ENCODE results near the gene OR4B1. TPM values are rescaled to one million over a fixed set of nuclear protein-coding genes. Genes with fewer than 3 reads are reported as not detected.
"Not testable (repeated sequence)": the region's sequence is repeated elsewhere in the genome, so short reads cannot be mapped to it uniquely, and the experiment has no call there.

Gene OR4B1
- total RNA-seq, 1 experiment from 2014 or later = not detected

- Mint-ChIP-seq H3K4me3 (no peak overlapping the region), H3K27ac (no peak overlapping the region), H3K9me3 (peaks cover 77 to 90% of the 10 kb centered on the region in 2 experiments), H3K4me1 (no peaks in the 10 kb centered on the region), H3K27me3 (ENCODE audit: low read depth) (peaks cover 5% of the 10 kb centered on the region), H3K36me3 (ENCODE audit: insufficient read depth in 1 of 3, low read depth in 3 of 3) (peaks cover 0 to 23% (median 4%) of the 10 kb centered on the region in 3 experiments; a peak in 4 of 7 replicates)
- no peak for DNase-seq
- no peak overlapping the region for H3K23ac ChIP-seq (ENCODE audit: insufficient read length, low read depth, low read length)
- H2BK12ac ChIP-seq (ENCODE audit: insufficient read length, low read depth, low read length) = no peak overlapping the region
- H3K9ac ChIP-seq (ENCODE audit: extremely low read depth, insufficient read length, low read length) = no peak overlapping the region
- H4K8ac ChIP-seq (replicated peaks; ENCODE audit: insufficient read length, low read depth, low read length) = no peak overlapping the region
- no peak overlapping the region for H2BK15ac ChIP-seq (ENCODE audit: low read depth, low read length)
- H2BK120ac ChIP-seq (ENCODE audit: low read depth, low read length, poor library complexity, severe bottlenecking) = no peak overlapping the region
- H3K4ac ChIP-seq (ENCODE audit: low read depth, low read length) = no peak overlapping the region
- no peak overlapping the region for H4K91ac ChIP-seq (ENCODE audit: insufficient read length, low read depth, low read length)
- H3K27me3 ChIP-seq (ENCODE audit: insufficient read depth, low read length) = no peaks in the 10 kb centered on the region
- H4K5ac ChIP-seq (ENCODE audit: insufficient read length, low read depth, low read length) = no peak overlapping the region
- no peak overlapping the region for H2AFZ ChIP-seq (ENCODE audit: low read length)
- H4K20me1 ChIP-seq (ENCODE audit: control insufficient read depth, insufficient read depth, insufficient read length) = no peaks in the 10 kb centered on the region
- no peaks in the 10 kb centered on the region for H3K79me2 ChIP-seq (ENCODE audit: insufficient read depth, low read length)
- H3K4me2 ChIP-seq (ENCODE audit: insufficient read depth, insufficient read length, low read length) = no peak overlapping the region
- H2BK20ac ChIP-seq (ENCODE audit: low read depth, low read length, poor library complexity, severe bottlenecking) = no peak overlapping the region
- H3K14ac ChIP-seq (ENCODE audit: insufficient read depth, low read length) = no peak overlapping the region
- no peak overlapping the region for H3K27ac ChIP-seq (ENCODE audit: insufficient read length, low read depth, low read length)
- H2BK5ac ChIP-seq (ENCODE audit: insufficient read length, low read length) = no peak overlapping the region
- H3K18ac ChIP-seq (ENCODE audit: insufficient read length, low read depth, low read length) = no peak overlapping the region
- WGBS (ENCODE audit: extremely low coverage, insufficient read length, low lambda C conversion rate) = no CpG with 5 or more reads among the region's 18 CpGs
- no peak overlapping the region for H3T11ph ChIP-seq (ENCODE audit: low read length)
- no peak overlapping the region for H2AK5ac ChIP-seq (ENCODE audit: insufficient read length, low read length)
- H3K9me3 ChIP-seq (ENCODE audit: control insufficient read depth, low read depth, low read length) = peaks cover 41% of the 10 kb centered on the region
- no peak overlapping the region for H3K56ac ChIP-seq (ENCODE audit: insufficient read length, low read depth, low read length)
- no peaks in the 10 kb centered on the region for H3K23me2 ChIP-seq (ENCODE audit: insufficient read length, low read depth, low read length, poor library complexity, severe bottlenecking)
- TF ChIP-seq CTCF (conservative IDR thresholded peaks at IDR 0.05) = no peak
- H3K4me1 ChIP-seq (ENCODE audit: insufficient read depth, low read length) = no peaks in the 10 kb centered on the region
- no peaks in the 10 kb centered on the region for H3K79me1 ChIP-seq (ENCODE audit: insufficient read depth, low read depth, low read length, poor library complexity, severe bottlenecking)
These were observed 12.2 kb downstream of the OR4B1 start for GRCh38 chr11:48228761-48229160.

GRCh38 chr11:48230057-48230456 lies 13.4 kb downstream of the OR4B1 start:
- not testable (repeated sequence) for H4K20me1 ChIP-seq (ENCODE audit: control insufficient read depth, insufficient read depth, insufficient read length); H2AK5ac ChIP-seq (ENCODE audit: insufficient read length, low read length); H4K8ac ChIP-seq (replicated peaks; ENCODE audit: insufficient read length, low read depth, low read length); H2BK12ac ChIP-seq (ENCODE audit: insufficient read length, low read depth, low read length); H3K4me2 ChIP-seq (ENCODE audit: insufficient read depth, insufficient read length, low read length); H3K23ac ChIP-seq (ENCODE audit: insufficient read length, low read depth, low read length); H3K27me3 ChIP-seq (ENCODE audit: insufficient read depth, low read length); H3K14ac ChIP-seq (ENCODE audit: insufficient read depth, low read length); H4K5ac ChIP-seq (ENCODE audit: insufficient read length, low read depth, low read length); H3K4me3 Mint-ChIP-seq; H2BK20ac ChIP-seq (ENCODE audit: low read depth, low read length, poor library complexity, severe bottlenecking); H2BK15ac ChIP-seq (ENCODE audit: low read depth, low read length); H3T11ph ChIP-seq (ENCODE audit: low read length); H3K4me1 Mint-ChIP-seq; H2BK5ac ChIP-seq (ENCODE audit: insufficient read length, low read length); H3K9ac ChIP-seq (ENCODE audit: extremely low read depth, insufficient read length, low read length); DNase-seq; H3K56ac ChIP-seq (ENCODE audit: insufficient read length, low read depth, low read length); H2BK120ac ChIP-seq (ENCODE audit: low read depth, low read length, poor library complexity, severe bottlenecking); H3K79me1 ChIP-seq (ENCODE audit: insufficient read depth, low read depth, low read length, poor library complexity, severe bottlenecking); H3K4me1 ChIP-seq (ENCODE audit: insufficient read depth, low read length); H3K27me3 Mint-ChIP-seq (ENCODE audit: low read depth); H4K91ac ChIP-seq (ENCODE audit: insufficient read length, low read depth, low read length); H3K23me2 ChIP-seq (ENCODE audit: insufficient read length, low read depth, low read length, poor library complexity, severe bottlenecking); H3K79me2 ChIP-seq (ENCODE audit: insufficient read depth, low read length); H3K27ac Mint-ChIP-seq; H3K18ac ChIP-seq (ENCODE audit: insufficient read length, low read depth, low read length); H3K27ac ChIP-seq (ENCODE audit: insufficient read length, low read depth, low read length); H3K4ac ChIP-seq (ENCODE audit: low read depth, low read length); H2AFZ ChIP-seq (ENCODE audit: low read length)
- peaks cover 35% of the 10 kb centered on the region for H3K9me3 ChIP-seq (ENCODE audit: control insufficient read depth, low read depth, low read length)
- H3K36me3 Mint-ChIP-seq (ENCODE audit: insufficient read depth in 1 of 3, low read depth in 3 of 3) = peaks cover 0 to 26% (median 5%) of the 10 kb centered on the region in 3 experiments; a peak in 5 of 7 replicates
- peaks cover 77 to 91% of the 10 kb centered on the region in 2 experiments for H3K9me3 Mint-ChIP-seq
- WGBS (ENCODE audit: extremely low coverage, insufficient read length, low lambda C conversion rate) = no CpG with 5 or more reads among the region's 11 CpGs

All from H9 (cell line).